ENCODE results near the gene OR2V2. TPM values are rescaled to one million over a fixed set of nuclear protein-coding genes. Genes with fewer than 3 reads are reported as not detected.

OR2V2 gene
- total and polyA plus RNA-seq, 10 of the 15 experiments (the other 5 are each of a cell fraction or from before 2014, with no cell fraction given): 0.26 TPM; not detected in 9

- TF ChIP-seq NR2C1 (IDR thresholded peaks at IDR 0.05): no peak
- peak; percentile 38; the same call in 1 of the 2 replicates for TF ChIP-seq LARP7 (IDR thresholded peaks at IDR 0.05)
- peak overlapping the region; percentile 77 for H3K9ac ChIP-seq (ENCODE audit: control insufficient read depth, insufficient read depth, low read length)
- no peaks in the 10 kb centered on the region for H4K20me1 ChIP-seq (ENCODE audit: control insufficient read depth, insufficient read depth)
- H3K79me2 ChIP-seq (ENCODE audit: control insufficient read depth, insufficient read depth, low read length): no peaks in the 10 kb centered on the region; the same call in 1 of the 2 replicates
- no peaks in the 10 kb centered on the region for H3K27me3 ChIP-seq (replicated peaks in 1 of 2; ENCODE audit: control insufficient read depth in 2 of 2, insufficient read depth in 2 of 2, low read length in 1 of 2)
- POLR2A ChIA-PET: interaction anchor here (0.5 to 4.5 kb wide), 13 partner anchors 8 to 69 kb away, joined by 3 to 41 read pairs (median 4); partner anchors contain the start of genes RACK1, TRIM41, TRIM52 and TRIM7
- intact Hi-C loops (cut with micrococcal nuclease; ENCODE audit: unreplicated experiment): loop anchor here (1.0 kb wide), 1 partner anchor 52 kb away; no protein-coding TSS in a partner anchor
- ATAC-seq: no peak
- no peak for FAIRE-seq
- peak overlapping the region; percentile 86 for H3K4me2 ChIP-seq (ENCODE audit: control insufficient read depth, insufficient read depth)
- RAD21 ChIA-PET (ENCODE audit: unreplicated experiment): interaction anchor here (0.8 to 6.9 kb wide), 11 partner anchors 7 to 69 kb away, joined by 3 to 72 read pairs (median 4); partner anchors contain the start of genes TRIM41, TRIM52 and TRIM7
- H3K4me3 ChIP-seq: peak overlapping the region; percentile 73
- in situ Hi-C loops (cut with MboI): no loop called here
- DNase-seq (ENCODE audit: low read depth, low spot score): no peak
- 50% methylated on average over 12 of the region's 12 CpGs for WGBS (ENCODE audit: insufficient coverage, insufficient replicate concordance, low lambda C conversion rate, missing lambda C conversion rate)
- peak overlapping the region; percentile 89; the same call in 1 of the 2 replicates for H2AFZ ChIP-seq (ENCODE audit: control insufficient read depth, low read depth, low read length)
- TSS peak; percentile 76 for BruUV-seq (replicated peaks)
- peaks cover 6% of the 10 kb centered on the region for H3K4me1 ChIP-seq (ENCODE audit: control insufficient read depth, insufficient read depth, low read length)
- no peaks in the 10 kb centered on the region for H3K36me3 ChIP-seq (ENCODE audit: control insufficient read depth in 2 of 2, insufficient read depth in 2 of 2, low read length in 1 of 2)
- H3K9me3 ChIP-seq (replicated peaks; ENCODE audit: control insufficient read depth, insufficient read depth, low read length): no peaks in the 10 kb centered on the region
- CTCF ChIA-PET: interaction anchor here (1.4 to 7.6 kb wide), 4 partner anchors 7 to 24 kb away, joined by 3 to 96 read pairs (median 16); partner anchors contain the start of gene TRIM7
- SMC1A ChIA-PET (ENCODE audit: uncharacterized antibody, unreplicated experiment): interaction anchor here (0.8 to 3.5 kb wide), 7 partner anchors 8 to 70 kb away, joined by 3 to 32 read pairs (median 5); partner anchors contain the start of genes TRIM41 and TRIM7
- peak overlapping the region; percentile 72; the same call in 1 of the 2 replicates for H3K27ac ChIP-seq (ENCODE audit: control insufficient read depth, insufficient read depth)
These were observed 45.1 kb downstream of the OR2V2 start for GRCh38 chr5:181192337-181193046.

GRCh38 chr5:181193656-181194055 is 46.3 kb downstream of the OR2V2 start:
- Histone ChIP-seq H4K20me1 (ENCODE audit: control insufficient read depth, insufficient read depth) (no peaks in the 10 kb centered on the region), H3K27ac (ENCODE audit: control insufficient read depth, insufficient read depth) (no peak overlapping the region), H3K27me3 (replicated peaks in 1 of 2; ENCODE audit: control insufficient read depth in 2 of 2, insufficient read depth in 2 of 2, low read length in 1 of 2) (no peaks in the 10 kb centered on the region), H3K9me3 (replicated peaks; ENCODE audit: control insufficient read depth, insufficient read depth, low read length) (no peaks in the 10 kb centered on the region), H3K4me1 (ENCODE audit: control insufficient read depth, insufficient read depth, low read length) (peaks cover 12% of the 10 kb centered on the region), H2AFZ (ENCODE audit: control insufficient read depth, low read depth, low read length) (no peak overlapping the region), H3K9ac (ENCODE audit: control insufficient read depth, insufficient read depth, low read length) (no peak overlapping the region), H3K79me2 (ENCODE audit: control insufficient read depth, insufficient read depth, low read length) (no peaks in the 10 kb centered on the region; the same call in 1 of the 2 replicates), H3K4me3 (no peak overlapping the region), H3K4me2 (ENCODE audit: control insufficient read depth, insufficient read depth) (no peak overlapping the region), H3K36me3 (ENCODE audit: control insufficient read depth in 2 of 2, insufficient read depth in 2 of 2, low read length in 1 of 2) (no peaks in the 10 kb centered on the region)
- FAIRE-seq (no peak), ATAC-seq (no peak), DNase-seq (ENCODE audit: low read depth, low spot score) (no peak)
- intact Hi-C loops (cut with micrococcal nuclease; ENCODE audit: unreplicated experiment) (no loop called here), in situ Hi-C loops (cut with MboI) (no loop called here)
- CTCF ChIA-PET: interaction anchor here (7.6 kb wide), 1 partner anchor 11 kb away, joined by 96 read pairs; the partner anchor contains the start of gene TRIM7
- RAD21 ChIA-PET (ENCODE audit: unreplicated experiment): interaction anchor here (1.1 to 6.9 kb wide), 4 partner anchors 9 to 29 kb away, joined by 3 to 72 read pairs (median 5); partner anchors contain the start of genes TRIM41 and TRIM7
- 100% methylated on average over 2 of the region's 2 CpGs for WGBS (ENCODE audit: insufficient coverage, insufficient replicate concordance, low lambda C conversion rate, missing lambda C conversion rate)
- SMC1A ChIA-PET (ENCODE audit: uncharacterized antibody, unreplicated experiment): interaction anchor here (1.0 to 3.5 kb wide), 4 partner anchors 9 to 29 kb away, joined by 3 to 32 read pairs (median 8); partner anchors contain the start of genes TRIM41 and TRIM7
- BruUV-seq (replicated peaks): no TSS peak
- TF ChIP-seq NBN (IDR thresholded peaks at IDR 0.05): no peak
- no peak for TF ChIP-seq ATF7 (IDR thresholded peaks at IDR 0.05; ENCODE audit: low read depth)
- no peak for TF ChIP-seq PBX3 (IDR thresholded peaks at IDR 0.05; ENCODE audit: insufficient replicate concordance, low read depth, low read length)
- no peak for TF ChIP-seq BCL11A (IDR thresholded peaks at IDR 0.05; ENCODE audit: low read depth, low read length)
- no peak for TF ChIP-seq TCF7 (IDR thresholded peaks at IDR 0.05; ENCODE audit: borderline replicate concordance)
- no peak for TF ChIP-seq RELB (IDR thresholded peaks at IDR 0.05; ENCODE audit: low read depth)
- TF ChIP-seq ZNF622 (IDR thresholded peaks at IDR 0.05): no peak
- no peak for TF ChIP-seq TARDBP (IDR thresholded peaks at IDR 0.05; ENCODE audit: borderline replicate concordance)
- TF ChIP-seq SPI1 (IDR thresholded peaks at IDR 0.05; ENCODE audit: borderline replicate concordance, insufficient read depth, low read depth, low read length): no peak
- TF ChIP-seq MTA2 (IDR thresholded peaks at IDR 0.05; ENCODE audit: low read depth): no peak
- TF ChIP-seq GABPA (IDR thresholded peaks at IDR 0.05; ENCODE audit: low read depth): no peak
- POLR2A ChIA-PET: interaction anchor here (0.5 to 4.5 kb wide), 4 partner anchors 8 to 59 kb away, joined by 3 to 41 read pairs (median 10); no protein-coding TSS in a partner anchor
